Measurements from ENCODE around the gene CDK13. TPM values are rescaled to one million over a fixed set of nuclear protein-coding genes. Genes with fewer than 3 reads are reported as not detected.
"Not testable (repeated sequence)": the region's sequence is repeated elsewhere in the genome, so short reads cannot be mapped to it uniquely, and the experiment has no call there.

CDK13 gene

DNA sequence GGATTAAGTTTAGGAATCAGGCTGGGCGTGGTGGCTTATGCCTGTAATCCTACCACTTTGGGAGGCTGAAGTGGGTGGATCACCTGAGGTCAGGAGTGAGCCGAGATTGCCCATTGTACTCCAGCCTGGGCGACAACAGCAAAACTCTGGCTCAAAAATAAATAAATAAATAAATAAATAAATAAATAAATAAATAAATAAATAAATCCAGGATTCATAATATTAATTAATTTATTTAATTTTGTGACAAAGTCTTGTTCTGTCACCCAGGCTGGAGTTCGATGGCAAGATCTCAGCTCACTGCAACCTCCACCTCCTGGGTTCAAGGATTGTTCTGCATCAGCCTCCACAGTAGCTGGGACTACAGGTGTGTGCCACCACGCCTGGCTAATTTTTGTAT lies 188.9 kb downstream of the CDK13 start:
- H3K4me3 ChIP-seq (ENCODE audit: low read length), result no peak overlapping the region
- H3K36me3 ChIP-seq (ENCODE audit: insufficient read depth, low read length), result no peaks in the 10 kb centered on the region
- no peaks in the 10 kb centered on the region for H3K4me1 ChIP-seq (ENCODE audit: control insufficient read depth, insufficient read depth, low read length)
- H3K4me2 ChIP-seq (ENCODE audit: low read length), result no peak overlapping the region
- no peaks in the 10 kb centered on the region for H3K9me3 ChIP-seq (replicated peaks; ENCODE audit: low read length)
- H3K27me3 ChIP-seq (ENCODE audit: control insufficient read depth, insufficient read depth, low read length), result no peaks in the 10 kb centered on the region
- H3K9ac ChIP-seq (ENCODE audit: low read depth, low read length), result no peak overlapping the region

DNA sequence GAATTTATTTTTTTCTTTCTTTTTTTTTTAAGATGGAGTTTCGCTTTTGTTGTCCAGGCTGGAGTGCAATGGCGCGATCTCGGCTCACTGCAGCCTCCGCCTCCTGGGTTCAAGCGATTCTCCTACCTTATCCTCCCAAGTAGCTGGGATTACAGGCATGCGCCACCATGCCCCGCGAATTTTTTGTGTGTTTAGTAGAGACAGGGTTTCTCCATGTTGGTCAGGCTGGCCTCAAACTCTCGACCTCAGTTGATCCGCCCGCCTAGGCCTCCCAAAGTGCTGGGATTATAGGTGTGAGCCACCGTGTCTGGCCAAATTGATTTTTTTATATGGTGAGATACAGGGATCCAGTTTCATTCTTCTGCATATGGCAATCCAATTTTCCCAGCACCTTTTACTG lies 189.8 kb downstream of the CDK13 start:
- not testable (repeated sequence) for H3K9me3 ChIP-seq (replicated peaks; ENCODE audit: low read length); H3K36me3 ChIP-seq (ENCODE audit: insufficient read depth, low read length); H3K4me3 ChIP-seq (ENCODE audit: low read length); H3K9ac ChIP-seq (ENCODE audit: low read depth, low read length); H3K4me2 ChIP-seq (ENCODE audit: low read length); H3K27me3 ChIP-seq (ENCODE audit: control insufficient read depth, insufficient read depth, low read length); H3K4me1 ChIP-seq (ENCODE audit: control insufficient read depth, insufficient read depth, low read length)

DNA sequence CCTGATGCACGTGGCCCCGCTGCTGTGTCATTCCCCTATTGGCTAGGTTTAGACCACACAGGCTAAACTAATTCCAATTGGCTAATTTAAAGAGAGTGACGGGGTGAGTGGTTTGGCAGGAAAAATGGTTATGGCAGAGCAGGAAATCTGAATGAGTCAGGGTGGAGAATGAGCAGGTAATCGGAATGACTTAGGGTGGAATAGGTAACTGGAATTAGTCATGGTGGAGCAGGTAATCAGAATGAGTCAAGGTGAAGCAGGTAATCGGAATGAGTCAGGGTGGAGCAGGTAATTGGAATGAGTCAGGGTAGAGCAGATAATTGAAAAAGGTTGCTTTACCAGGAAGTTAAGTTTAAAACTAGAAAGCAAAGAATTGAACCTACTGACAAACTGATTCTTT lies 191.9 kb downstream of the CDK13 start:
- not testable (repeated sequence) for H3K9me3 ChIP-seq (replicated peaks; ENCODE audit: low read length); H3K4me3 ChIP-seq (ENCODE audit: low read length); H3K4me2 ChIP-seq (ENCODE audit: low read length); H3K9ac ChIP-seq (ENCODE audit: low read depth, low read length); H3K4me1 ChIP-seq (ENCODE audit: control insufficient read depth, insufficient read depth, low read length); H3K27me3 ChIP-seq (ENCODE audit: control insufficient read depth, insufficient read depth, low read length); H3K36me3 ChIP-seq (ENCODE audit: insufficient read depth, low read length)

DNA sequence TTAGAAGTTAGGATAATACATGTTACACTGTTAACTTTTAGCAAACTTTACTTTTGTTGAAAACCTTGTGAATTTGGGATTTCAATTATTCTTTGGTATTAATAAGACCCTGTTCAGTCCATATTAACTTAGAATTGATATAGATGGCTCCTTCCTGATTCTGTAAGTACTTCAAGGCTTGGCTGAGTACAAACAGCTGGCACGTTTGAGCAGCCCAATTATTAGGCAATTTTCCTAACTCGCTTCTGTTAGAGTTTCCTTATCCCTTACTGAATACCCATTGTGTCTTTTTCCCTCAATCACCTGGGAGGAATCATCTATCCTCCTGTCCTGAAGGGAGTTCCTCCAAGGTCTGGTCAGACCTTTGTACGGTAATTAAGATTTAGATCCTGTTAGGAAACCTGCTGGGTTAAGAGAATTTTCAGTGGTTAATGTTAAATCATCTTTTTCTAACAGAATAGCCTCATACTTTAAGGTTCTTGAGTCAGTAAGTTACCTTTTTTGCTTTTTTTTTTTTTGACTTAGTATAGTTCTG lies 195.6 kb downstream of the CDK13 start:
- not testable (repeated sequence) for H3K9ac ChIP-seq (ENCODE audit: low read depth, low read length); H3K9me3 ChIP-seq (replicated peaks; ENCODE audit: low read length); H3K4me1 ChIP-seq (ENCODE audit: control insufficient read depth, insufficient read depth, low read length); H3K4me3 ChIP-seq (ENCODE audit: low read length); H3K4me2 ChIP-seq (ENCODE audit: low read length); H3K36me3 ChIP-seq (ENCODE audit: insufficient read depth, low read length); H3K27me3 ChIP-seq (ENCODE audit: control insufficient read depth, insufficient read depth, low read length)

DNA sequence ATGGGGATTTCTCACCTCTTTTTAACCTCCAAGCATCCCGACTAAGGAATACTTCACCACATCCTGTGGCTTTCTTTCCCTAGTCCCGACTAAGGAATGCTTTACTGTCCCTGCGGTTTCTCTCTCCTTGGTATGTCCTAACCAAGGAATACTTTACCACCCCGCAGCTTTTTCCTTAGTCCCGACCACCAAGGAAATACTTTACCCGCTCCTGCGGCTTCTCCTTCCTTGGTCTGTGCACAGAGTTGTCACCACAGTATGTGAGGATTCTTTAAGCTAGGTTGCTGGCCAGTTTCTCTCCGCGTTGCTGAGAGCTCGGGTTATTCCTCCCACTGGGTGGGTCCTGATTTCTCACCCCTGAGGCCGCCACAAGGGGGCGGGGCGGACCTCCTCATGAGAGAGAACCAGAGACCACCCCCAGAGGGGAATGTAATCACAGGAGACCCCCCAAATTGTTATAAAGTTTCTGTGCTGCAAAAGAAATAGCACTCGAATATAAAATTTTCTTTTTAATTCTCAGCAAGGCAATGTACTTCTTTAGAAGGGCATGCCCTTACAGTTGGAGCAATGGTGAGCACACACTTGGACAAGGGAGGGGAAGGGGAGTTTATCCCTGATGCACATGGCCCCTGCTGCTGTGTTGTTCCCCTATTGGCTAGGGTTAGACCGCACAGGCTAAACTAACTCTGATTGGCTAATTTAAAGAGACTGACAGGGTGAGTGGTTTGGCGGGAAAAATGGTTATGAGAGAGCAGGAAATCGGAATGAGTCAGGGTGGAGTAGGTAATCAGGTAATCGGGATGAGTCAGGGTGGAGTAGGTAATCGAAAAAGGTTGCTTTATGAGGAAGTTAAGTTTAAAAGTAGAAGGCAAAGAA lies 197.6 kb downstream of the CDK13 start:
- H3K4me3 ChIP-seq (ENCODE audit: low read length), result no peak overlapping the region
- no peaks in the 10 kb centered on the region for H3K36me3 ChIP-seq (ENCODE audit: insufficient read depth, low read length)
- no peaks in the 10 kb centered on the region for H3K4me1 ChIP-seq (ENCODE audit: control insufficient read depth, insufficient read depth, low read length)
- H3K27me3 ChIP-seq (ENCODE audit: control insufficient read depth, insufficient read depth, low read length), result no peaks in the 10 kb centered on the region
- no peak overlapping the region for H3K4me2 ChIP-seq (ENCODE audit: low read length)
- H3K9ac ChIP-seq (ENCODE audit: low read depth, low read length), result no peak overlapping the region
- no peaks in the 10 kb centered on the region for H3K9me3 ChIP-seq (replicated peaks; ENCODE audit: low read length)

DNA sequence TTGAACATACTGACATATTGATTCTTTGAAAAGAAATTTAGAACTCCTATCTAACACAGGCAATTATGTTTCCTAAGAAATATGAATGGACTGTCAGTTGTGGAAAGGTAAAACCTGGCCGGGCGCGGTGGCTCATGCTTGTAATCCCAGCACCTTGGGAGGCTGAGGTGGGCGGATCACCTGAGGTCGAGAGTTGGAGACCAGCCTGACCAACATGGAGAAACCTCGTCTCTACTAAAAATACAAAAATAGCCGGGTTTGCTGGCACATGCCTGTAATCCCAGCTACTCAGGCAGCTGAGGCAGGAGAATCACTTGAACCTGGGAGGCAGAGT lies 198.2 kb downstream of the CDK13 start:
- H3K36me3 ChIP-seq (ENCODE audit: insufficient read depth, low read length); H3K27me3 ChIP-seq (ENCODE audit: control insufficient read depth, insufficient read depth, low read length); H3K9me3 ChIP-seq (replicated peaks; ENCODE audit: low read length); H3K4me2 ChIP-seq (ENCODE audit: low read length); H3K9ac ChIP-seq (ENCODE audit: low read depth, low read length); H3K4me1 ChIP-seq (ENCODE audit: control insufficient read depth, insufficient read depth, low read length); H3K4me3 ChIP-seq (ENCODE audit: low read length): not testable (repeated sequence)

DNA sequence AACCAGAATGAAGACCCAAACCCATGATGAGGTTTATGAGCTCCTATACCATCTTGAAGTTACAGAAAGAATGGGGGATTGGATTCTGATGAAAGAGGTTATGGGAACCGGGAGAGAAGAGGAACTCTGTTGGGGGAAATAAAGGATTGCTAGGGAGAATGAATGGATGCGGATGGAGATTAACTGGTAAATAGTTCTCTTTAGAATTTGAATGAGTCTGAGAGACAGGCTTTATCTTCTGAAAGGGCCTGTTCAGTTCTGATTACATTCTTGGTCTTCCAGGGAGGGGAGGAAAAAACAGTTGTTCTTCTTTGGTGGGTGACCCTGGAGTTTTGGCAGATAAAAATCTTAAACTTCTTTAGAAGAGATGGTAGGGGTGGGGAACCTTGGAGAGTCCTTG lies 198.6 kb downstream of the CDK13 start:
- H3K27me3 ChIP-seq (ENCODE audit: control insufficient read depth, insufficient read depth, low read length), result no peaks in the 10 kb centered on the region
- H3K36me3 ChIP-seq (ENCODE audit: insufficient read depth, low read length), result no peaks in the 10 kb centered on the region
- H3K4me2 ChIP-seq (ENCODE audit: low read length), result no peak overlapping the region
- no peak overlapping the region for H3K4me3 ChIP-seq (ENCODE audit: low read length)
- H3K9ac ChIP-seq (ENCODE audit: low read depth, low read length), result no peak overlapping the region
- H3K9me3 ChIP-seq (replicated peaks; ENCODE audit: low read length), result no peaks in the 10 kb centered on the region
- no peaks in the 10 kb centered on the region for H3K4me1 ChIP-seq (ENCODE audit: control insufficient read depth, insufficient read depth, low read length)

Small RNAs within 50 kb of the gene (small RNA-seq; reads per million reads assigned to genes)
- gene AC006023.1 (not detected), gene AC006023.2 (not detected)

Data from skeletal muscle satellite cell (primary cell).